Neuronal stem cell (in vitro differentiated cells): ENCODE data around the gene XYLT2.

ENCODE experiments used
- DNase-seq: peaks from one replicate; pipeline ENCODE4 v3.0.0-alpha.2; 2013; ENCODE audit warnings: low spot score
- H2AFZ ChIP-seq: one replicate; pipeline ENCODE4 v1.6.1; 2013; ENCODE audit warnings: mild to moderate bottlenecking, low read length, inconsistent platforms
- H2AK5ac ChIP-seq: 2 replicates; pipeline ENCODE4 v1.6.1; 2013; ENCODE audit warnings: low read depth, mild to moderate bottlenecking, inconsistent platforms, low read length, moderate library complexity, mixed read lengths
- H2BK120ac ChIP-seq: 2 replicates; pipeline ENCODE4 v1.6.1; 2013; ENCODE audit warnings: low read depth, mild to moderate bottlenecking, inconsistent platforms, low read length, moderate library complexity, mixed read lengths
- H2BK12ac ChIP-seq: one replicate; pipeline ENCODE4 v1.6.1; 2013; ENCODE audit warnings: low read length, inconsistent platforms
- H2BK15ac ChIP-seq: 2 replicates; pipeline ENCODE4 v1.6.1; 2013; ENCODE audit warnings: mild to moderate bottlenecking, low read length, inconsistent platforms, mixed read lengths
- H2BK5ac ChIP-seq: one replicate; pipeline ENCODE4 v1.6.1; 2013; ENCODE audit warnings: inconsistent platforms, mild to moderate bottlenecking, low read length, moderate library complexity
- H3K14ac ChIP-seq: one replicate; pipeline ENCODE4 v1.6.1; 2013; ENCODE audit warnings: low read length, inconsistent platforms
- H3K18ac ChIP-seq: 2 replicates; pipeline ENCODE4 v1.6.1; 2013; ENCODE audit warnings: low read length, inconsistent platforms
- H3K23ac ChIP-seq: 2 replicates; pipeline ENCODE4 v1.6.1; 2013; ENCODE audit warnings: low read depth, mild to moderate bottlenecking, mixed read lengths, low read length, inconsistent platforms; ENCODE audit not compliant: poor library complexity
- H3K27ac ChIP-seq: replicated peaks from 3 replicates; pipeline ENCODE4 v1.5.1; 2013; ENCODE audit warnings: low read length, inconsistent platforms
- H3K27me3 ChIP-seq, 3 experiments: 2 replicates each; pipeline ENCODE4 v1.6.1; 2013; ENCODE audit warnings: low read length in 3 of 3, mild to moderate bottlenecking in 2 of 3, inconsistent platforms in 1 of 3, low read depth in 1 of 3, mixed read lengths in 1 of 3, moderate library complexity in 1 of 3; ENCODE audit not compliant: control insufficient read depth in 3 of 3, insufficient read depth in 3 of 3
- H3K36me3 ChIP-seq, 2 donors: replicated peaks in 1 of 2; 2 replicates each; pipeline ENCODE4 v1.6.1; 2013; ENCODE audit warnings: low read length in 2 of 2; ENCODE audit not compliant: control insufficient read depth in 2 of 2, insufficient read depth in 2 of 2
- H3K4ac ChIP-seq: 2 replicates; pipeline ENCODE4 v1.6.1; 2013; ENCODE audit warnings: inconsistent platforms, mild to moderate bottlenecking, low read length, moderate library complexity
- H3K4me1 ChIP-seq, 2 donors: 1 replicate in 1 of 2; 2 replicates in 1 of 2; pipeline ENCODE4 v1.6.1; 2013; ENCODE audit warnings: low read length in 2 of 2, low read depth in 1 of 2; ENCODE audit not compliant: control insufficient read depth in 2 of 2, insufficient read depth in 1 of 2
- H3K4me2 ChIP-seq: one replicate; pipeline ENCODE4 v1.6.1; 2013; ENCODE audit warnings: mild to moderate bottlenecking, low read length, inconsistent platforms; ENCODE audit not compliant: insufficient read depth, poor library complexity, severe bottlenecking
- H3K4me3 ChIP-seq, 2 donors: 2 replicates each; pipeline ENCODE4 v1.5.1; 2013; ENCODE audit warnings: low read length in 2 of 2, mild to moderate bottlenecking in 2 of 2, inconsistent platforms in 1 of 2, moderate library complexity in 1 of 2
- H3K79me1 ChIP-seq: one replicate; pipeline ENCODE4 v1.6.1; 2013; ENCODE audit warnings: low read depth, mild to moderate bottlenecking, inconsistent platforms, low read length, moderate library complexity
- H3K9ac ChIP-seq: one replicate; pipeline ENCODE4 v1.6.1; 2013; ENCODE audit warnings: mild to moderate bottlenecking, low read depth, low read length, inconsistent platforms; ENCODE audit not compliant: poor library complexity
- H3K9me3 ChIP-seq, 2 donors: replicated peaks in 1 of 2; 2 replicates each; pipeline versions ENCODE3 to v1.6.1; 2013; ENCODE audit warnings: low read length in 2 of 2, mild to moderate bottlenecking in 2 of 2, inconsistent platforms in 1 of 2, low read depth in 1 of 2, mixed read lengths in 1 of 2, moderate library complexity in 1 of 2; ENCODE audit not compliant: control insufficient read depth in 2 of 2, insufficient read depth in 1 of 2
- H4K8ac ChIP-seq: one replicate; pipeline ENCODE4 v1.6.1; 2013; ENCODE audit warnings: low read depth, mild to moderate bottlenecking, inconsistent platforms, low read length, moderate library complexity
- H4K91ac ChIP-seq: one replicate; pipeline ENCODE4 v1.6.1; 2013; ENCODE audit warnings: low read length, low read depth, mild to moderate bottlenecking, inconsistent platforms; ENCODE audit not compliant: poor library complexity
- WGBS, 2 donors: extraction: QIAGEN DNeasy Blood & Tissue Kit; methylation state at CpG; one replicate each; pipeline ENCODE4 v1.1.7; 2013; ENCODE audit warnings: missing lambda C conversion rate in 2 of 2, mixed read lengths in 1 of 2; ENCODE audit not compliant: insufficient read length in 2 of 2, insufficient replicate concordance in 1 of 2; ENCODE audit errors: extremely low coverage in 2 of 2; 5-methylcytosine and 5-hydroxymethylcytosine counted together

XYLT2 gene

GRCh38 chr17:50354198-50354597, 8.3 kb downstream of the XYLT2 start:
- Histone ChIP-seq H3K9me3 (no peaks in the 10 kb centered on the region), H2BK120ac (no peak overlapping the region), H3K4me1 (peaks cover 0 to under 1% of the 10 kb centered on the region in 2 donors), H3K79me1 (peaks cover 20% of the 10 kb centered on the region), H3K23ac (peak overlapping the region; percentile 43), H4K91ac (no peak overlapping the region), H2AK5ac (no peak overlapping the region), H3K14ac (no peak overlapping the region), H3K36me3 (peaks cover 62 to 77% of the 10 kb centered on the region in 2 donors), H3K9ac (no peak overlapping the region), H3K27me3 (no peaks in the 10 kb centered on the region), H3K18ac (no peak overlapping the region), H3K4me2 (no peak overlapping the region), H2BK15ac (no peak overlapping the region), H3K27ac (no peak overlapping the region), H3K4me3 (no peak overlapping the region), H3K4ac (peak overlapping the region; percentile 3), H2AFZ (no peak overlapping the region), H4K8ac (no peak overlapping the region), H2BK5ac (peak overlapping the region; percentile 82), H2BK12ac (no peak overlapping the region)
- no CpG with 5 or more reads among the region's 15 CpGs for WGBS, 2 donors
- DNase-seq: no peak

GRCh38 chr17:50354776-50355175, 8.8 kb downstream of the XYLT2 start:
- H3K9me3 ChIP-seq: no peaks in the 10 kb centered on the region
- no peak overlapping the region for H2BK120ac ChIP-seq
- no peak overlapping the region for H3K18ac ChIP-seq
- H2BK12ac ChIP-seq: no peak overlapping the region
- H3K27me3 ChIP-seq: no peaks in the 10 kb centered on the region
- DNase-seq: no peak
- peaks cover 20% of the 10 kb centered on the region for H3K79me1 ChIP-seq
- H2BK5ac ChIP-seq: peak overlapping the region; percentile 39
- peak overlapping the region; percentile 6 for H3K23ac ChIP-seq
- H3K14ac ChIP-seq: no peak overlapping the region
- H3K4ac ChIP-seq: no peak overlapping the region
- no peak overlapping the region for H4K8ac ChIP-seq
- no CpG with 5 or more reads among the region's 13 CpGs for WGBS, 2 donors
- no peak overlapping the region for H3K9ac ChIP-seq
- no peak overlapping the region for H4K91ac ChIP-seq
- H3K36me3 ChIP-seq: peaks cover 66 to 81% of the 10 kb centered on the region in 2 donors
- H3K27ac ChIP-seq: no peak overlapping the region
- H3K4me2 ChIP-seq: no peak overlapping the region
- no peak overlapping the region for H2AK5ac ChIP-seq
- H3K4me1 ChIP-seq: peaks cover 0 to 2% of the 10 kb centered on the region in 2 donors
- no peak overlapping the region for H2BK15ac ChIP-seq
- H2AFZ ChIP-seq: no peak overlapping the region
- no peak overlapping the region for H3K4me3 ChIP-seq

- H2AFZ ChIP-seq: no peak overlapping the region
- H2AK5ac ChIP-seq: no peak overlapping the region
- H4K8ac ChIP-seq: no peak overlapping the region
- DNase-seq: no peak
- peaks cover 20% of the 10 kb centered on the region for H3K79me1 ChIP-seq
- H3K14ac ChIP-seq: no peak overlapping the region
- H3K36me3 ChIP-seq: peaks cover 66 to 86% of the 10 kb centered on the region in 2 donors
- H3K4me3 ChIP-seq: no peak overlapping the region
- no peak overlapping the region for H4K91ac ChIP-seq
- no peak overlapping the region for H2BK120ac ChIP-seq
- H2BK5ac ChIP-seq: peak overlapping the region; percentile 39
- no peak overlapping the region for H3K9ac ChIP-seq
- no peaks in the 10 kb centered on the region for H3K27me3 ChIP-seq
- no peak overlapping the region for H3K23ac ChIP-seq
- no peaks in the 10 kb centered on the region for H3K9me3 ChIP-seq
- no CpG with 5 or more reads among the region's 4 CpGs for WGBS, 2 donors
- H2BK15ac ChIP-seq: no peak overlapping the region
- H3K27ac ChIP-seq: no peak overlapping the region
- no peak overlapping the region for H3K4ac ChIP-seq
- H3K18ac ChIP-seq: no peak overlapping the region
- H3K4me2 ChIP-seq: no peak overlapping the region
- peaks cover 0 to 2% of the 10 kb centered on the region in 2 donors for H3K4me1 ChIP-seq
- no peak overlapping the region for H2BK12ac ChIP-seq
Measured at GRCh38 chr17:50355336-50355700, 9.4 kb downstream of the XYLT2 start.

- no peak overlapping the region for H3K18ac ChIP-seq
- H3K9me3 ChIP-seq: no peaks in the 10 kb centered on the region
- H3K14ac ChIP-seq: no peak overlapping the region
- peaks cover 63 to 90% of the 10 kb centered on the region in 2 donors for H3K36me3 ChIP-seq
- H4K91ac ChIP-seq: no peak overlapping the region
- no peak overlapping the region for H2BK15ac ChIP-seq
- peak overlapping the region; percentile 65 for H4K8ac ChIP-seq
- peaks cover 20% of the 10 kb centered on the region for H3K79me1 ChIP-seq
- H3K27me3 ChIP-seq: no peaks in the 10 kb centered on the region
- H3K27ac ChIP-seq: no peak overlapping the region
- no peak overlapping the region for H2AK5ac ChIP-seq
- no peak overlapping the region for H3K4ac ChIP-seq
- no CpG with 5 or more reads among the region's 20 CpGs for WGBS, 2 donors
- H2BK120ac ChIP-seq: no peak overlapping the region
- peak overlapping the region; percentile 80 for H3K23ac ChIP-seq
- H3K4me3 ChIP-seq: no peak overlapping the region
- H2BK12ac ChIP-seq: no peak overlapping the region
- no peak overlapping the region for H3K4me2 ChIP-seq
- no peak overlapping the region for H2AFZ ChIP-seq
- H2BK5ac ChIP-seq: no peak overlapping the region
- peaks cover 0 to 2% of the 10 kb centered on the region in 2 donors for H3K4me1 ChIP-seq
- no peak for DNase-seq
- peak overlapping the region; percentile 60 for H3K9ac ChIP-seq
Measured at GRCh38 chr17:50355701-50356341, 9.9 kb downstream of the XYLT2 start.
